Measurements from ENCODE around the gene MTARC2.

GRCh38 chr1:220732137-220732536, 16.0 kb upstream of the MTARC2 start:
- TF ChIP-seq CTCF (IDR thresholded peaks at IDR 0.05; ENCODE audit: insufficient read depth, low read length) (no peak), POLR2AphosphoS5 (IDR thresholded peaks at IDR 0.05; ENCODE audit: low read depth) (no peak), REST (IDR thresholded peaks at IDR 0.05; ENCODE audit: insufficient replicate concordance, low read depth) (no peak)

Measured in HL-60 (cell line).